GM23248 (cell line): Measurements from ENCODE around the gene PTPN20.
"Not testable (repeated sequence)": the region's sequence is repeated elsewhere in the genome, so short reads cannot be mapped to it uniquely, and the experiment has no call there.

Source experiments
- EZH2 ChIP-seq: fragments of 200-600 bp; sonication (generic); IDR thresholded peaks from 2 replicates; pipeline ENCODE4 v1.6.1; 2018; ENCODE audit warnings: antibody characterized with exemption, mild to moderate bottlenecking; ENCODE audit not compliant: insufficient read depth, poor library complexity, severe bottlenecking
- EZH2phosphoT487 ChIP-seq: fragments of 200-600 bp; sonication (generic); IDR thresholded peaks from 2 replicates; pipeline ENCODE4 v1.6.1; 2018; ENCODE audit warnings: antibody characterized with exemption, moderate library complexity, mild to moderate bottlenecking, low read depth; ENCODE audit not compliant: insufficient read depth

DNA sequence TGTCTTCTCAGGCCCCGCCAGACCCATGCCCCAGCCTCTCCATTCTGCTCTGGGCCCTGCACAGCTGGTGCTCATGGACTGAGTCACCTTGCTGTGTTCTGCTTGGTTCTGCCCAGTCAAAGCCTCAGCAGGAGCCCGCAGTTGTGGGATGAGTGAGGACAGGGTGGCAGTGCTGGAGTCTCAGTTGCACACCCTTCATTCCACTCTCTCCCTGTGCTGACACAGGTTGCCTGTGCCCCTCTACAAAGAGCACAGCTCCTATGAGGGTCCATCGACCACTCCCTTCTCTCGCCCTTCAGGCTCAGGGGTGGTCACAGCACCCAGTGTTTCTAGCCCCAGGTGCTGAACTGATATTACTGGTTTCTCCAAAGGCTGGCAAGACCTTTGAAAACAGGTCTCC is 39.6 kb upstream of the PTPN20 start:
- TF ChIP-seq EZH2, EZH2phosphoT487: not testable (repeated sequence)
